ENCODE data around the gene FAM120B.
A peak's percentile ranks its signal among the peaks of the same experiment; 100 is the strongest.
"Not testable (repeated sequence)": the region's sequence is repeated elsewhere in the genome, so short reads cannot be mapped to it uniquely, and the experiment has no call there.

FAM120B gene

DNA sequence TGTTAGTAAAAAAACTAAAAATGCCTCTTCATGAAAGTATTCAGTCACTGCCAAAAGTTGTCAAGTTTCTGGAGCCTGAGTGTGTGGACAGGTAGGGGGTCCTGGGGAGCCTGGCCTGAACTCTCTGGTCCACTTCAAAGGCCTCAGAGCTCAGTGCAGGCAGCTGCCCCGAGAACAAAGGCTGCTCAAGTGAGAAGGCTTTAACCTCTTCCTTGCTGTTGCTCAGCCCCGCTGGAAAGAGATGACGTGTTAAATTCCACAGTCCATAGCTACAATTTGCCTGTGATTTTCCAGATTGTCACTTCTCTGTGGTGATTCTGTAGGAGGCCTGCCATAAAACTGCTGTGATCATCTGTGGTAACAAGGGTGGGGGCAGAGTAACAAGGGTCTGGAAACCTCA, 96.9 kb downstream of the FAM120B start:
- WGBS, 2 experiments, result 2% methylated on average over 3 of the region's 3 CpGs
- Histone ChIP-seq H3K27me3 (ENCODE audit: control insufficient read depth, insufficient read depth, low read length, poor library complexity, severe bottlenecking) (no peaks in the 10 kb centered on the region), H3K4me3 (ENCODE audit: insufficient read depth, low read depth, low read length) (no peak overlapping the region), H3K4me1 (ENCODE audit: control insufficient read depth, insufficient read depth, low read length) (peaks cover 28% of the 10 kb centered on the region), H3K36me3 (ENCODE audit: control insufficient read depth, insufficient read depth, low read length) (peaks cover 9% of the 10 kb centered on the region), H3K9me3 (ENCODE audit: control insufficient read depth, low read length) (no peaks in the 10 kb centered on the region), H3K27ac (ENCODE audit: insufficient read depth, low read depth, low read length, poor library complexity, severe bottlenecking) (peak overlapping the region; percentile 86)

GRCh38 chr6:170404036-170404435, 97.5 kb downstream of the FAM120B start:
- H3K36me3 ChIP-seq (ENCODE audit: control insufficient read depth, insufficient read depth, low read length), result peaks cover 9% of the 10 kb centered on the region
- H3K27ac ChIP-seq (ENCODE audit: insufficient read depth, low read depth, low read length, poor library complexity, severe bottlenecking), result peak overlapping the region; percentile 86
- no peaks in the 10 kb centered on the region for H3K27me3 ChIP-seq (ENCODE audit: control insufficient read depth, insufficient read depth, low read length, poor library complexity, severe bottlenecking)
- no peaks in the 10 kb centered on the region for H3K9me3 ChIP-seq (ENCODE audit: control insufficient read depth, low read length)
- peaks cover 28% of the 10 kb centered on the region for H3K4me1 ChIP-seq (ENCODE audit: control insufficient read depth, insufficient read depth, low read length)
- H3K4me3 ChIP-seq (ENCODE audit: insufficient read depth, low read depth, low read length), result no peak overlapping the region
- WGBS, 2 experiments, result 37 to 53% methylated on average over 8 to 9 of the region's 9 CpGs

DNA sequence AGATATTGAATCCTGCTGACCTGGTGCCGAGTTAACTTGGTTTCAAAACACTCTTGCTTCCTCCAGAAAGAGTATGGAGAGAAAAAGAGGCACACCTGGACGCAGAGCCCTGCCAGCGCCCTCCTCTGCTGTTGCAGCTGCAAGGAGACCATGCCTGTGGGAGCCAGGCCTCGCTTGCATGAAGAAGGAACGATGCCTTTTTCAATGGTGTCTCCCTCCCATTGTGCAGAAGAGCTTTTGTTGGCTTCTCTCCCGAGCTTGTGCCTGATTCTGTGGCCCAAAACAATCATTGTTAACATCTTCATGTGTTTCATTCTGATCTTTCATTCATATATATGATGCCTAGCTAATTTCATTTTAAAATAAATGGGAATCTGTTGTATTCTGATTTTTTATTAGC, 98.1 kb downstream of the FAM120B start:
- H3K36me3 ChIP-seq (ENCODE audit: control insufficient read depth, insufficient read depth, low read length), result peaks cover 9% of the 10 kb centered on the region
- peaks cover 28% of the 10 kb centered on the region for H3K4me1 ChIP-seq (ENCODE audit: control insufficient read depth, insufficient read depth, low read length)
- WGBS, 2 experiments, result 64 to 72% methylated on average over 6 of the region's 6 CpGs
- no peak overlapping the region for H3K4me3 ChIP-seq (ENCODE audit: insufficient read depth, low read depth, low read length)
- no peaks in the 10 kb centered on the region for H3K27me3 ChIP-seq (ENCODE audit: control insufficient read depth, insufficient read depth, low read length, poor library complexity, severe bottlenecking)
- no peaks in the 10 kb centered on the region for H3K9me3 ChIP-seq (ENCODE audit: control insufficient read depth, low read length)
- H3K27ac ChIP-seq (ENCODE audit: insufficient read depth, low read depth, low read length, poor library complexity, severe bottlenecking), result no peak overlapping the region

DNA sequence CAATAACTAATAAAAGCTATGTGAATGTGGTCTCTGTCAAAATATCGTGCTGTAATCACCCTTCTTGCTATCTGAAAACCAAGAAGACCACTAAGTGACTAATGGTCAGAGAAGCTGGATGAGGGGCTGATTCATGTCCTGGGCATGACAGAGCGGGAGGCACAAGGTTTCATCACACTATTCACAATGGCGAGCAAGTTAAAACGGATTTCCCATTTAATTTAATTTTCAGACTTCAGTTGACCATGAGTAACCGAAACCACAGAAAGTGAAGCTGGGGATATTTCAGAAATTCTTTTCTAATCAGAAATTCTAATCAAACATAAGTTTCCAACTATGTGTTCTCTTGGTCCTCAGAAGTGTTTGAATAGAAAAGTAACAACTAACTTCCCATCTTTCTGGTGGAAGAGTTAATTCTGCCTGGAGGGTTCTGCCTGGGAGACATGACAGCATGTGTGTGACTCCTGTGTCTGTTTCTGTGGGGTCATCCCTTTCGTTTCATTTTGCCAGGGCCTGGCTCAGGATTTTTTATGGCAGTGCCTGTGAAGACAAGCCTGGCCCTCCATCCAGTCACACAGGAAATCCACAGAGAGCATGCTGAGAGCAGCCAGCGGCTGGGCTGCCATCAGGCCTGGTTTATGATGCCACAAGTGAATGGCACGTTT, 98.9 kb downstream of the FAM120B start:
- H3K36me3 ChIP-seq (ENCODE audit: control insufficient read depth, insufficient read depth, low read length), result peaks cover 9% of the 10 kb centered on the region
- WGBS, 2 experiments, result 83 to 87% methylated on average over 8 of the region's 8 CpGs
- H3K27ac ChIP-seq (ENCODE audit: insufficient read depth, low read depth, low read length, poor library complexity, severe bottlenecking), result no peak overlapping the region

DNA sequence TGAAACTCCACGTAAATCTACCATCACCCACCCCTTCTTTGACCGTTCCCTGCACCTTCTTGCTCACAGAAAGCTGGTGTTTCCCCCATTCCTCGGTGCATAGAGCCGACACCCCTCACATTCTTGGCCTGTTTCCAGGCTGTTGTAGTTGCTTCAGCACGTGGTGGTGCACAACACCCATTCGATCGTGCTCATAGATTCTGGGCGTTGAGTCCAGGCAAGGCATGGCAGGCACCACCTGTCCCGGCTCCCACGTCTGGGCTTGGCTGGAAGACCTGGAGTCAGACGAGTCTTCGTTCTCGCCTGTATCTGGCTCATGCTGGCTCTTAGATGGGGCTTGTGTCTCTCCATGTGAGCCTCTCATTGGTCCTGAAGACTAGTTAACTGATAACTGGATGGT, 100.6 kb downstream of the FAM120B start:
- Histone ChIP-seq H3K9me3 (ENCODE audit: control insufficient read depth, low read length) (no peaks in the 10 kb centered on the region), H3K27ac (ENCODE audit: insufficient read depth, low read depth, low read length, poor library complexity, severe bottlenecking) (no peak overlapping the region), H3K4me1 (ENCODE audit: control insufficient read depth, insufficient read depth, low read length) (peaks cover 26% of the 10 kb centered on the region), H3K36me3 (ENCODE audit: control insufficient read depth, insufficient read depth, low read length) (peaks cover 9% of the 10 kb centered on the region), H3K27me3 (ENCODE audit: control insufficient read depth, insufficient read depth, low read length, poor library complexity, severe bottlenecking) (no peaks in the 10 kb centered on the region), H3K4me3 (ENCODE audit: insufficient read depth, low read depth, low read length) (no peak overlapping the region)
- 87 to 89% methylated on average over 13 of the region's 13 CpGs for WGBS, 2 experiments

More for the DNA sequence above, 98.9 kb downstream of the FAM120B start:
- Histone ChIP-seq H3K4me3 (ENCODE audit: insufficient read depth, low read depth, low read length) (no peak overlapping the region), H3K27me3 (ENCODE audit: control insufficient read depth, insufficient read depth, low read length, poor library complexity, severe bottlenecking) (no peaks in the 10 kb centered on the region), H3K4me1 (ENCODE audit: control insufficient read depth, insufficient read depth, low read length) (peaks cover 28% of the 10 kb centered on the region), H3K9me3 (ENCODE audit: control insufficient read depth, low read length) (no peaks in the 10 kb centered on the region)

GRCh38 chr6:170407932-170408331, 101.4 kb downstream of the FAM120B start:
- H3K9me3 ChIP-seq (ENCODE audit: control insufficient read depth, low read length), result no peaks in the 10 kb centered on the region
- peaks cover 9% of the 10 kb centered on the region for H3K36me3 ChIP-seq (ENCODE audit: control insufficient read depth, insufficient read depth, low read length)
- peaks cover 19% of the 10 kb centered on the region for H3K4me1 ChIP-seq (ENCODE audit: control insufficient read depth, insufficient read depth, low read length)
- no peak overlapping the region for H3K27ac ChIP-seq (ENCODE audit: insufficient read depth, low read depth, low read length, poor library complexity, severe bottlenecking)
- WGBS, 2 experiments, result 84 to 89% methylated on average over 4 of the region's 4 CpGs
- H3K4me3 ChIP-seq (ENCODE audit: insufficient read depth, low read depth, low read length), result no peak overlapping the region
- no peaks in the 10 kb centered on the region for H3K27me3 ChIP-seq (ENCODE audit: control insufficient read depth, insufficient read depth, low read length, poor library complexity, severe bottlenecking)

DNA sequence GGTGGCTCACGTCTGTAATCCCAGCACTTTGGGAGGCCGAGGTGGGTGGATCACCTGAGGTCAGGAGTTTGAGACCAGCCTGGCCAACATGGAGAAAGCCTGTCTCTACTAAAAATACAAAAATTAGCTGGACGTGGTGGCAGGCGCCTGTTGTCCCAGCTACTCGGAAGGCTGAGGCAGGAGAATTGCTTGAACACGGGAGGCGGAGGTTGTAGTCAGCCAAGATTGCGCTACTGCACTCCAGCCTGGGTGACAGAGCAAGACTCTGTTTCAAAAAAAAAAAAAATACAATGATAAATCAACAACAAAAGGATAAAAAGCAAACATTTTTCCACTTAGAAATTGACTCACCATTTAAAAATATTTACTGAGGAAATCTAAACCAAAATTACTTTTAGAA, 103.2 kb downstream of the FAM120B start:
- H3K4me3 ChIP-seq (ENCODE audit: insufficient read depth, low read depth, low read length); H3K27me3 ChIP-seq (ENCODE audit: control insufficient read depth, insufficient read depth, low read length, poor library complexity, severe bottlenecking); H3K36me3 ChIP-seq (ENCODE audit: control insufficient read depth, insufficient read depth, low read length); H3K27ac ChIP-seq (ENCODE audit: insufficient read depth, low read depth, low read length, poor library complexity, severe bottlenecking); H3K4me1 ChIP-seq (ENCODE audit: control insufficient read depth, insufficient read depth, low read length); H3K9me3 ChIP-seq (ENCODE audit: control insufficient read depth, low read length): not testable (repeated sequence)
- WGBS, 2 experiments, result 92 to 94% methylated on average over 8 of the region's 8 CpGs

- no peak overlapping the region for H3K27ac ChIP-seq (ENCODE audit: insufficient read depth, low read depth, low read length, poor library complexity, severe bottlenecking)
- H3K4me3 ChIP-seq (ENCODE audit: insufficient read depth, low read depth, low read length), result no peak overlapping the region
- H3K27me3 ChIP-seq (ENCODE audit: control insufficient read depth, insufficient read depth, low read length, poor library complexity, severe bottlenecking), result no peaks in the 10 kb centered on the region
- WGBS, 2 experiments, result 92 to 96% methylated on average over 5 of the region's 5 CpGs
- H3K4me1 ChIP-seq (ENCODE audit: control insufficient read depth, insufficient read depth, low read length), result no peaks in the 10 kb centered on the region
- H3K36me3 ChIP-seq (ENCODE audit: control insufficient read depth, insufficient read depth, low read length), result peaks cover 5% of the 10 kb centered on the region
- no peaks in the 10 kb centered on the region for H3K9me3 ChIP-seq (ENCODE audit: control insufficient read depth, low read length)
Observed at GRCh38 chr6:170410241-170410640, 103.7 kb downstream of the FAM120B start.

DNA sequence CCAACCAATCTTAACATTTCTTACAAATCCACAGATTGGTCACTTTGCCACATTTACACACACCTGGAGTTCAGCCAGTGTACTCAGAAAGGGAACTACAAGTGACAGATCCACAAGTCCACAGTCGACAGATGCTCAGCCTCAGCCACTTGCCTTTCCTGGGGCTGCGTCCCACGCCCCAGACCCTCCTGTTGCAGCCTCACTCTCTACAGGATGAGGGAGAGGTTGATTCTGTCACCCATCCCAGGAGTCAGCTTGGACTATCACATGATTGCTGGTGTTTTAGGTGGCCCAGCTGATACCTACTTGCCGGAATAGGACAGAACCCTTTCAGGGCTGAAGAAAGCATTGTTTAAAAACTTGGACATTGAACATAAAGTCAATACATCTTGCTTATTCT, 108.8 kb downstream of the FAM120B start:
- H3K27ac ChIP-seq (ENCODE audit: insufficient read depth, low read depth, low read length, poor library complexity, severe bottlenecking), result no peak overlapping the region
- H3K27me3 ChIP-seq (ENCODE audit: control insufficient read depth, insufficient read depth, low read length, poor library complexity, severe bottlenecking), result no peaks in the 10 kb centered on the region
- WGBS, 2 experiments, result 93 to 100% methylated on average over 4 of the region's 4 CpGs
- H3K9me3 ChIP-seq (ENCODE audit: control insufficient read depth, low read length), result no peaks in the 10 kb centered on the region
- H3K4me3 ChIP-seq (ENCODE audit: insufficient read depth, low read depth, low read length), result no peak overlapping the region
- no peaks in the 10 kb centered on the region for H3K4me1 ChIP-seq (ENCODE audit: control insufficient read depth, insufficient read depth, low read length)
- no peaks in the 10 kb centered on the region for H3K36me3 ChIP-seq (ENCODE audit: control insufficient read depth, insufficient read depth, low read length)

GRCh38 chr6:170416303-170416702, 109.7 kb downstream of the FAM120B start:
- H3K36me3 ChIP-seq (ENCODE audit: control insufficient read depth, insufficient read depth, low read length), result no peaks in the 10 kb centered on the region
- H3K27me3 ChIP-seq (ENCODE audit: control insufficient read depth, insufficient read depth, low read length, poor library complexity, severe bottlenecking), result no peaks in the 10 kb centered on the region
- H3K4me1 ChIP-seq (ENCODE audit: control insufficient read depth, insufficient read depth, low read length), result no peaks in the 10 kb centered on the region
- no peak overlapping the region for H3K4me3 ChIP-seq (ENCODE audit: insufficient read depth, low read depth, low read length)
- H3K9me3 ChIP-seq (ENCODE audit: control insufficient read depth, low read length), result no peaks in the 10 kb centered on the region
- WGBS, 2 experiments, result 78 to 81% methylated on average over 8 of the region's 8 CpGs
- no peak overlapping the region for H3K27ac ChIP-seq (ENCODE audit: insufficient read depth, low read depth, low read length, poor library complexity, severe bottlenecking)

Measured in ectodermal cell (in vitro differentiated cells).